Hippocampal formation (tissue), 2 donors: ENCODE data around the gene ARL5A.

Experiments used
- DNase-seq, 2 donors: peaks; one replicate each; lab custom pipeline; 2025; lab: John Stamatoyannopoulos, UW

Gene ARL5A

GRCh38 chr2:151840216-151841046, 12.2 kb upstream of the ARL5A start:
- no peak for DNase-seq

- no peak for DNase-seq
Measured at GRCh38 chr2:151837926-151838325, 9.7 kb upstream of the ARL5A start.

- no peak for DNase-seq
Measured at GRCh38 chr2:151833984-151834383, 5.8 kb upstream of the ARL5A start.

- DNase-seq, result no peak
Measured at GRCh38 chr2:151830961-151831360, 2.7 kb upstream of the ARL5A start.

GRCh38 chr2:151828890-151829324, 686 bp upstream of the ARL5A start:
- no peak for DNase-seq

GRCh38 chr2:151827564-151828142, 568 bp downstream of the ARL5A start:
- no peak for DNase-seq

GRCh38 chr2:151826737-151827157, 1.5 kb downstream of the ARL5A start:
- no peak for DNase-seq

GRCh38 chr2:151824886-151825285, 3.3 kb downstream of the ARL5A start:
- DNase-seq, result no peak

GRCh38 chr2:151823651-151824050, 4.6 kb downstream of the ARL5A start:
- DNase-seq, result no peak

GRCh38 chr2:151819920-151820319, 8.3 kb downstream of the ARL5A start:
- no peak for DNase-seq

GRCh38 chr2:151817929-151818328, 10.3 kb downstream of the ARL5A start:
- DNase-seq, result no peak

GRCh38 chr2:151816843-151817242, 11.4 kb downstream of the ARL5A start:
- no peak for DNase-seq

- DNase-seq, result no peak
Measured at GRCh38 chr2:151815821-151816489, 12.3 kb downstream of the ARL5A start.

- no peak for DNase-seq
Measured at GRCh38 chr2:151810489-151810888, 17.7 kb downstream of the ARL5A start.

- no peak for DNase-seq
Measured at GRCh38 chr2:151809073-151809383, 19.2 kb downstream of the ARL5A start.

GRCh38 chr2:151808258-151809072, 19.8 kb downstream of the ARL5A start:
- peak in 1 of 2 donors; percentile 19 for DNase-seq

- no peak for DNase-seq
Measured at GRCh38 chr2:151805961-151806360, 22.3 kb downstream of the ARL5A start.

GRCh38 chr2:151805343-151805742, 22.9 kb downstream of the ARL5A start:
- DNase-seq, result no peak

- no peak for DNase-seq
Measured at GRCh38 chr2:151803811-151804210, 24.4 kb downstream of the ARL5A start.

- DNase-seq, result no peak
Measured at GRCh38 chr2:151802315-151802714, 25.9 kb downstream of the ARL5A start.

- no peak for DNase-seq
Measured at GRCh38 chr2:151799886-151800292, 28.3 kb downstream of the ARL5A start.

GRCh38 chr2:151796774-151797173, 31.4 kb downstream of the ARL5A start:
- no peak for DNase-seq
